Measurements from ENCODE around the gene DGKH. TPM values are rescaled to one million over a fixed set of nuclear protein-coding genes. Genes with fewer than 3 reads are reported as not detected.
"Not testable (repeated sequence)": the region's sequence is repeated elsewhere in the genome, so short reads cannot be mapped to it uniquely, and the experiment has no call there.

The DGKH gene
- total RNA-seq, 2 experiments from 2014 or later, result 12.6 to 13.7 TPM

- peaks cover 14% of the 10 kb centered on the region for H3K36me3 Mint-ChIP-seq (ENCODE audit: low read depth)
- intact Hi-C loops (cut with micrococcal nuclease), result no loop called here
- no peak for DNase-seq
- peaks cover 2% of the 10 kb centered on the region for H3K4me1 Mint-ChIP-seq (ENCODE audit: low read depth)
- H3K27me3 Mint-ChIP-seq (ENCODE audit: low read depth), result no peaks in the 10 kb centered on the region
- no peaks in the 10 kb centered on the region for H3K9me3 Mint-ChIP-seq
- no peak overlapping the region for H3K4me3 Mint-ChIP-seq
- CTCF ChIA-PET, result no interaction called here
- H3K27ac Mint-ChIP-seq, result no peak overlapping the region
Observed at GRCh38 chr13:42064966-42065365, 16.5 kb downstream of the DGKH start.

- Mint-ChIP-seq H3K27me3 (ENCODE audit: low read depth) (no peaks in the 10 kb centered on the region), H3K27ac (no peak overlapping the region), H3K36me3 (ENCODE audit: low read depth) (peaks cover 14% of the 10 kb centered on the region), H3K9me3 (no peaks in the 10 kb centered on the region), H3K4me3 (no peak overlapping the region), H3K4me1 (ENCODE audit: low read depth) (peaks cover 4% of the 10 kb centered on the region)
- CTCF ChIA-PET, result no interaction called here
- DNase-seq, result no peak
- intact Hi-C loops (cut with micrococcal nuclease), result no loop called here
Observed at GRCh38 chr13:42065414-42065813, 17.0 kb downstream of the DGKH start.

DNA sequence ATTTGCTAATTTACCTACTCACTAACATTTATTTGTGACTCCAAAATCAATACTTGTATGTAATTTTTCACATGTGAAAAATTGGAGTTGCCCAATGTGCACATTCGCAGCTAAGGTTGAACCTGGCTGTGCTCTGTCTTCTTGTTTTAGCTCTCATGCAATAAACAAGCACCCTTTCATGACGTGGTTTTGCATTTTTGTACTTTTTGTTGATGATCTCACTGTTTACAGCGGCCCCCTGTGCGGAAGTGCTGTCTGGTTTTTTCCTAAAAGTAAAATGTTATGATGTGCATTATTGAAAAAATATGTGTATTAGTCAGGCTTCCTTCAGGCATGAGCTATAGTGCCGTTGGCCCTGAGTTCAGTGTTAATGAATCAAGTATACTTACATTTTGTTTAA lies 18.1 kb downstream of the DGKH start:
- Mint-ChIP-seq H3K36me3 (ENCODE audit: low read depth) (peaks cover 16% of the 10 kb centered on the region), H3K9me3 (no peaks in the 10 kb centered on the region), H3K4me3 (no peak overlapping the region), H3K4me1 (ENCODE audit: low read depth) (peaks cover 14% of the 10 kb centered on the region), H3K27me3 (ENCODE audit: low read depth) (no peaks in the 10 kb centered on the region), H3K27ac (no peak overlapping the region)
- intact Hi-C loops (cut with micrococcal nuclease), result no loop called here
- CTCF ChIA-PET, result interaction anchor here (0.6 kb wide), 1 partner anchor 102 kb away, joined by 3 read pairs; no protein-coding TSS in a partner anchor
- DNase-seq, result no peak

- CTCF ChIA-PET, result interaction anchor here (1.1 to 1.7 kb wide), 2 partner anchors 12 to 14 kb away, joined by 3 to 4 read pairs; no protein-coding TSS in a partner anchor
- no peak for DNase-seq
- peaks cover 13% of the 10 kb centered on the region for H3K36me3 Mint-ChIP-seq (ENCODE audit: low read depth)
- no peaks in the 10 kb centered on the region for H3K9me3 Mint-ChIP-seq
- no peak overlapping the region for H3K4me3 Mint-ChIP-seq
- no peaks in the 10 kb centered on the region for H3K27me3 Mint-ChIP-seq (ENCODE audit: low read depth)
- intact Hi-C loops (cut with micrococcal nuclease), result no loop called here
- H3K27ac Mint-ChIP-seq, result no peak overlapping the region
- H3K4me1 Mint-ChIP-seq (ENCODE audit: low read depth), result peaks cover 17% of the 10 kb centered on the region
Observed at GRCh38 chr13:42068886-42069285, 20.4 kb downstream of the DGKH start.

DNA sequence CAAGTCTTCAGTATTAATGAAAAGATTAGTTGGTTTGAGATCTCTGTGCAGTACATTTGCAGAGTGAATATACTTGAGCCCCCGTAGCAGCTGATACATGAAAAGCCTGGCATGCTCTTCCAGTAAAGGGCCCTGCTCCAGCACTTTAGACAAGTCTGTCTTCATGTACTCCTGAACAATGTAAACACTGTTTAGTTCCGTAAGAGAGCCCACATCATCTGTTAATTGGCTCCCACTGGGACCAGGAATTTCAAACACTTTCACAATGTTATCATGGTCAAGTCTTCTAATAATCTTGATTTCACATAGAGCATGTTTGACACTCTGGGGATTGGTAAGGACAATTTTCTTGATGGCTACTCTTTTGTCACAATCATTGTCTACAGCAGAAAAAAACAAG lies 22.2 kb downstream of the DGKH start:
- H3K4me1 Mint-ChIP-seq (ENCODE audit: low read depth), result peaks cover 23% of the 10 kb centered on the region
- H3K36me3 Mint-ChIP-seq (ENCODE audit: low read depth); H3K27ac Mint-ChIP-seq; H3K4me3 Mint-ChIP-seq; H3K27me3 Mint-ChIP-seq (ENCODE audit: low read depth); DNase-seq; H3K9me3 Mint-ChIP-seq; intact Hi-C loops (cut with micrococcal nuclease): not testable (repeated sequence)
- CTCF ChIA-PET, result interaction anchor here (1.7 kb wide), 1 partner anchor 15 kb away, joined by 4 read pairs; no protein-coding TSS in a partner anchor

DNA sequence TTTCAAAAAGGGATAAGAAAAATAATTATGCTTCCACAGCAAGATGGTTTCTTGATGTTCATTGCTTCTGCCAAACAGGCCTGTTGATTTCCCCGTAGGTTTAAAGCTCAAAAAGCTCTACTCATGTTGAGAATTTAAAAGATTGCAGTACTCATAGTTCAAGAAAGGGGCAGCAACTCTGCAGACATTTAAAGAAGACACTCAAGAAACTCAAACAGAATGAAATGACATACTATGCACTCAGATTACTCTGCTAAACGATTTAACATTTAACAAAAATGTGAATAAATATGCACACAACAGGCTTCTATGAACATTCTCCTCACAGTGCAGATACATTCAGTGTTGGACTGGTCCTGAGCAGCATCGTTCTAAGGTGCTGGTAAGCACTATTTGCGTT lies 22.7 kb downstream of the DGKH start:
- H3K27me3 Mint-ChIP-seq (ENCODE audit: low read depth); H3K9me3 Mint-ChIP-seq; H3K36me3 Mint-ChIP-seq (ENCODE audit: low read depth); DNase-seq; H3K27ac Mint-ChIP-seq; intact Hi-C loops (cut with micrococcal nuclease); H3K4me3 Mint-ChIP-seq: not testable (repeated sequence)
- CTCF ChIA-PET, result interaction anchor here (0.6 kb wide), 2 partner anchors 20 to 321 kb away, joined by 3 read pairs; no protein-coding TSS in a partner anchor
- H3K4me1 Mint-ChIP-seq (ENCODE audit: low read depth), result peaks cover 25% of the 10 kb centered on the region

- peaks cover 25% of the 10 kb centered on the region for H3K4me1 Mint-ChIP-seq (ENCODE audit: low read depth)
Observed at GRCh38 chr13:42071672-42072419, 23.4 kb downstream of the DGKH start.

GRCh38 chr13:42073683-42074082 lies 25.2 kb downstream of the DGKH start:
- Mint-ChIP-seq H3K4me3 (no peak overlapping the region), H3K9me3 (no peaks in the 10 kb centered on the region), H3K27me3 (ENCODE audit: low read depth) (no peaks in the 10 kb centered on the region), H3K27ac (no peak overlapping the region), H3K36me3 (ENCODE audit: low read depth) (peaks cover 9% of the 10 kb centered on the region), H3K4me1 (ENCODE audit: low read depth) (peaks cover 25% of the 10 kb centered on the region)
- DNase-seq, result no peak
- CTCF ChIA-PET, result interaction anchor here (1.1 kb wide), 1 partner anchor 43 kb away, joined by 3 read pairs; no protein-coding TSS in a partner anchor
- intact Hi-C loops (cut with micrococcal nuclease), result no loop called here

More at GRCh38 chr13:42071672-42072419, 23.4 kb downstream of the DGKH start:
- DNase-seq, result no peak
- Mint-ChIP-seq H3K36me3 (ENCODE audit: low read depth) (peaks cover 9% of the 10 kb centered on the region), H3K4me3 (no peak overlapping the region), H3K27ac (no peak overlapping the region), H3K9me3 (no peaks in the 10 kb centered on the region), H3K27me3 (ENCODE audit: low read depth) (no peaks in the 10 kb centered on the region)
- intact Hi-C loops (cut with micrococcal nuclease), result no loop called here
- CTCF ChIA-PET, result interaction anchor here (0.6 kb wide), 2 partner anchors 20 to 321 kb away, joined by 3 read pairs; no protein-coding TSS in a partner anchor

DNA sequence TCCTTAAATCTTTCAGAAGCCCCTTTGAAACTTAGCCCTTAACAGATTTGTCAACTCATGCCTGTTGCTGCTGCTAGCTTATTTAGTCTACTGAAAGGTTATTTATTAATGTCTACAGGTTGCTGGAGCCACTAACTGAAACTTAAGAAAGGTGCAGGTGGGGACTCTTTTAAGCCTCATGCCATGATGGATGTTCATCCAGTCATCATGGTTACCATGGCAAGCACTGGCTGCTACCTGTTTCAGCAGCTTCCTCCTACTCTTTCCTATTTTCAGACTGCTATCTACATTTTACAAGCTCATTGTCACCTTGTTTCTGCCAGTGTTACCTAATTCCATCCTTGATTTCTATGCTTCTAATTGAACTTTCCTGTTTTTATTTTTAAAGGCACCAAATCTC lies 27.1 kb downstream of the DGKH start:
- Mint-ChIP-seq H3K27ac (no peak overlapping the region), H3K9me3 (no peaks in the 10 kb centered on the region), H3K36me3 (ENCODE audit: low read depth) (peaks cover 3% of the 10 kb centered on the region), H3K27me3 (ENCODE audit: low read depth) (no peaks in the 10 kb centered on the region), H3K4me3 (no peak overlapping the region), H3K4me1 (ENCODE audit: low read depth) (peaks cover 21% of the 10 kb centered on the region)
- intact Hi-C loops (cut with micrococcal nuclease), result no loop called here
- CTCF ChIA-PET, result no interaction called here
- DNase-seq, result peak; percentile 11

DNA sequence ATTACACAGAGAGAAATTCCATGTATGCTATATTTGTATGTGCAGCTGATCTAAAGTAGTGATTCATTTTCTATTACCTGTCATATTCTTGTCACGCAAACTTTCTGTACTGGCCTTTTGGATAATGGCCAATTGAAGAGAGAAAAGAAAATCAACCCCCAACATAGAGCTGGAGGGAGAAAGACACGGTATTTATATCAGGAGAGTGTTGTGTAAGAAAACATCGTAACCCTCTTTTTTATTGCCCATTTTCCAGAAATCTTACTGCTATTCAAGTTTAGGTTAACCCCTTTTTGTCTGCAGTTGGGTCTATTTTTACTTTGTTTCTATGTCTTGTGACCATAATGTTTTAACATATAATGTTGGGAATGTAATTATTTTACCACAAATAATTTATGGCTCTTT lies 27.9 kb downstream of the DGKH start:
- Mint-ChIP-seq H3K9me3 (no peaks in the 10 kb centered on the region), H3K27me3 (ENCODE audit: low read depth) (no peaks in the 10 kb centered on the region), H3K4me3 (no peak overlapping the region), H3K27ac (no peak overlapping the region), H3K36me3 (ENCODE audit: low read depth) (no peaks in the 10 kb centered on the region), H3K4me1 (ENCODE audit: low read depth) (peaks cover 14% of the 10 kb centered on the region)
- no peak for DNase-seq
- intact Hi-C loops (cut with micrococcal nuclease), result no loop called here
- CTCF ChIA-PET, result no interaction called here

DNA sequence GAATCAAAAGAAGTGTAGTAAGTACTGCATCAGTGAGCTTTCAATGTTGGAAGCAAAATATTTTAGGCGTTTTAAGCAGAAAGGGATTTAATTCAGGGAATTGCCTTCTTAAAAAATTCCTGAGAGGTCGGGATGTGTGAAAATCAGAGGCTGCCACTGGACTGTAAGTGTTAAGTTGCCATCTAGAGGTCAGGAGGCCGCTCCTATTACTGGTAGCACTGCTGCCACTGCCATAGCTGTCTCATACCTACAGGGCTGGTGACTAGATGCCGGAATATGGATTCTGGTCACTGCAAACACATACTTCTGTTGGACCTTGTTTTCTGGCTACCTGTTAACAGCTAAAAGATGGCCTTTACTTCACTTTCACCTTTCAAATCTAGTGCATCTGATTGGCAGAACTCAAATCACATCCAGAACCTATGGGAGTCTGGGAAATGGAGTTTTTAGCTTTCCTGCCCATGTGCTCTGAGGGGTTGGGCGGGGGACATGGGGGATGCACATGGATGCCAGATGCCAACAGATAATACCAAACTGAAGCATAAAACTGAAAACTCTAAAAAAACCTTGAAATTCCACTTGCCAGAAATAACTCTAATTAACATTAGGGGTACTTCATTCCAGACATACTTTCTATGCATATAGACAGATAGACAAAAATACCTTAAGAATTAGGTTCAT lies 29.8 kb downstream of the DGKH start:
- Mint-ChIP-seq H3K36me3 (ENCODE audit: low read depth) (peaks cover 11% of the 10 kb centered on the region), H3K27me3 (ENCODE audit: low read depth) (no peaks in the 10 kb centered on the region), H3K9me3 (no peaks in the 10 kb centered on the region), H3K4me3 (no peak overlapping the region), H3K27ac (no peak overlapping the region), H3K4me1 (ENCODE audit: low read depth) (peaks cover 13% of the 10 kb centered on the region)
- intact Hi-C loops (cut with micrococcal nuclease), result no loop called here
- CTCF ChIA-PET, result no interaction called here
- DNase-seq, result no peak

DNA sequence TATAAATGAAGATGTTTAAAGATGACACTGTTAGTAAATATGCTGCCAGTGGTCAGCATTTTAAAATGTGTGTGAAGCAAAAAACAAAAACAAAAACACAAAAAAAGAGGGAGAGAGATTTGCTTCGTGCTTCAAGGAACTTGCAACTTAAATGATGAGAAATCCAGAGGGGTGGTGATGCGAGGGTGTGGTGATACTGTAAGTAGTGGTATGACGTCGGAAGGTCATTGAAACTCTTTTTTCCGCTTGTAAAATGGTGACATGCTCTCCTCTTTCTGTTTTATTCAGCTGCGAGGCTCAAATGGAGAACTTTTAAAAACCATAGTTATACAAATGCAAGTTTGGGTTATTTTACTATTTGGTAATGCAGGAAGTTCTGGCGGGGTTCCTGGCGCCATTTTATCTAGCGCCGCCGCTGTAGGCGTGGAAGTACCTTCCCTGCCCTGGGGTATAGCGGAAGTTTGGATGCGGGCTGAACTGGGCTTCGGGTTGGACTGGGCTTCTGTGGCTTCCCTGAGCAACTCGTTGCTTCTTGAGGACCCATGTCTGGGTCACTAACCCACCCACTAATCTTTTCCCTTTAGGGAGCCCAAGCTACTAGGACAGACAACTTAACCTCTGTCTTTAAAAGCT lies 34.8 kb downstream of the DGKH start:
- Mint-ChIP-seq H3K27ac (no peak overlapping the region), H3K4me3 (no peak overlapping the region), H3K9me3 (peaks cover 5% of the 10 kb centered on the region), H3K4me1 (ENCODE audit: low read depth) (peaks cover 8% of the 10 kb centered on the region), H3K27me3 (ENCODE audit: low read depth) (no peaks in the 10 kb centered on the region), H3K36me3 (ENCODE audit: low read depth) (peaks cover 11% of the 10 kb centered on the region)
- intact Hi-C loops (cut with micrococcal nuclease), result no loop called here
- no peak for DNase-seq
- CTCF ChIA-PET, result no interaction called here
